ENCODE measurements around the gene PLCL2.

PLCL2 gene

DNA sequence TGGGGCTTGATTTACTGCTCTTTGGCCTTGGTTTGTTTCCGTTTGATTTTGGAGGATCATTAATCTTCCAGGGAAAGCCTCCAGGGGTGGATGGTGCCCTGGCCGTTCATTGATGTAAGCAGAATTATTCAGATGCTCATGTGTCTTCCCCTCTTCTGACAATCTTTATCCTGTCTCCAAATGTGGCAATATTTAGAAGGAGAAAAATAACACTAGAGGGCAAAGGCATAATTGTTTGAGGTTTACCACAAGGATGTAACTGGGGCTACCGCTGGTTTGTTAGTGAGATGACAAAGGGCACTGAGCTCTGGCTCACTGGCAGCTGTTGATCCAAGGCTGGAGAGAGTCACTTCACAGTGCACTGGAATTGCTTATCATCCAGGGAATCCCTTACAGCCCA lies 18.2 kb upstream of the PLCL2 start:
- DNase-seq (ENCODE audit: low read depth), result no peak

DNA sequence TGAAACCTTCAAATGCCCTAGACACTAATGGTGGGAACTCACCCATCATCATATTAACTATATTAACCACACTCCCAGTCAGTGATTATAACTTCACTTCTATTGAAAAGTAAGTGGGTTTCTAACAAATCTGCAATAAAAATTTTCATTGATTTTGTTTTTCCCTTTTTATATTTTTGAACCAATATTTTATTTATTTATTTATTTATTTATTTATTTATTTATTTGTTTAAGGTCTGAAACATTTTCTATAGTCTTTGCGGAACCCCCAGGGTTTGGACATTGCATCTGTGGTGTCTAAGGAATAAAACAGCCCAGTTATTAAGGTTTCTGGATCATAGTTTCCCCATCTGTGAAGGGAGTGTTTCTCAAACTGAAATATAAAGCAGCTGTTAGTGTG lies 16.2 kb upstream of the PLCL2 start:
- DNase-seq (ENCODE audit: low read depth), result no peak

GRCh38 chr3:16869261-16870005 lies 15.3 kb upstream of the PLCL2 start:
- DNase-seq (ENCODE audit: low read depth), result no peak

DNA sequence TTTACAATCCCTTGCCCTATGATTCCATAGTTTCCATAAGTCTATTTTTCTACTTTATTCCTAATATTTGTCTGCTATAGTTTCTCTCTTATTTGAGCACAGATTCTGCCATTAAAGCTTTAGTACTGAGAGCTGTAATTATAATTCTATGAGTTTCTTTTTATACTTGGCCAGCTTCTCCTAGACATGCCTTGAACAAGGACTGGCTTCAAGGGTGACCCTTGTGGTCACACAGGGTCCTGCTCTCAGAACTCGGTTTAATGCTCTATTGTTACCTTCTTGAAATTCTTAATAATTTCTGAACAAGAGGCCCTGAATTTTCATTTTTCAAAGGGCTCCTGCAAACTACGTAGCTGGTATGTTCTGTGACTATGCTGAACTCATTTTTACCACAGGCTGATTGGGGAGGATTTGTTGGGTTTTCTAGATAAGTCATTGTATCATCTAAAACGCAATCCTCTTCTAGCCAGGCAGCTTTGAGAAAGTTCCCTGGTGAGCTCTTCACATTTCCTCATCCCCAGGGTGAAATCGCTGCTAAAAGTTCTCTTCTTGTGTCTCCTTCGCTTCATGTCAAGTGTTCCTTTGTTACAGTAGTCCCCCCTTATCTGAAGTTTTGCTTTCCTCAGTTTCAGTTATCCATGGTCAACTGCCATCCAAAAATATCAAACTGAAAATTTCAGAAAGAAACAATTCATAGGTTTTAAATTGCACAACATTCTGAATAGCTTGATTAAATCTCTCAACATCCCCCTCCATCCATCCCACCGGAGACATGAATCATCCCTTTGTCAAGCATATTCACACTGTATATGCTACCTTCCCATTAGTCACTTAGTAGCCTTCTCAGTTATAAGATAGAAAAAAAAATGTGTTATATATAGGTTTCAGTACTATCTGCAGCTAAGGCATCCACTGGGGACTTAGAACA lies 12.6 kb upstream of the PLCL2 start:
- DNase-seq (ENCODE audit: low read depth), result no peak

- DNase-seq (ENCODE audit: low read depth), result no peak
Observed at GRCh38 chr3:16873872-16874271, 10.9 kb upstream of the PLCL2 start.

GRCh38 chr3:16875876-16876550 lies 8.7 kb upstream of the PLCL2 start:
- DNase-seq (ENCODE audit: low read depth), result no peak

- no peak for DNase-seq (ENCODE audit: low read depth)
Observed at GRCh38 chr3:16877505-16877904, 7.2 kb upstream of the PLCL2 start.

DNA sequence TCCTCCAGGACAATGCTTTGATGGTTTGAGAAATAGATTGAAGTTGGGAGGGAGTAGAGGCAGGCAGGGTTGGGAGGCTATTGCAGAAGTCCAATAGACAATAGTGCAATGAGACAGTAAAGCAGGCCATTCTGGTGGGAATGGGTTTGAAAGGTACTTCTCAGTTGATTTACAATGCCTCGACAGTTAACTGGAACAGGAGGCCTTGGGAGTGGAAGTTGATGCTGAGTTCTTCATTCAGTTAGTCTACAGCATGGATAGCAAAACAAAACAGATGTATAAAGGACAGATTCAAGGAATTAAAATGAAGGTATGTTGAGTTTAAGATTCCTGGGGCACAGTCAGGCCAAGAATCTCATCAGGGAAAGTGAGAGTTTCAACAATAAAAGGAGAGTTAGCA lies 6.8 kb upstream of the PLCL2 start:
- DNase-seq (ENCODE audit: low read depth), result no peak

DNA sequence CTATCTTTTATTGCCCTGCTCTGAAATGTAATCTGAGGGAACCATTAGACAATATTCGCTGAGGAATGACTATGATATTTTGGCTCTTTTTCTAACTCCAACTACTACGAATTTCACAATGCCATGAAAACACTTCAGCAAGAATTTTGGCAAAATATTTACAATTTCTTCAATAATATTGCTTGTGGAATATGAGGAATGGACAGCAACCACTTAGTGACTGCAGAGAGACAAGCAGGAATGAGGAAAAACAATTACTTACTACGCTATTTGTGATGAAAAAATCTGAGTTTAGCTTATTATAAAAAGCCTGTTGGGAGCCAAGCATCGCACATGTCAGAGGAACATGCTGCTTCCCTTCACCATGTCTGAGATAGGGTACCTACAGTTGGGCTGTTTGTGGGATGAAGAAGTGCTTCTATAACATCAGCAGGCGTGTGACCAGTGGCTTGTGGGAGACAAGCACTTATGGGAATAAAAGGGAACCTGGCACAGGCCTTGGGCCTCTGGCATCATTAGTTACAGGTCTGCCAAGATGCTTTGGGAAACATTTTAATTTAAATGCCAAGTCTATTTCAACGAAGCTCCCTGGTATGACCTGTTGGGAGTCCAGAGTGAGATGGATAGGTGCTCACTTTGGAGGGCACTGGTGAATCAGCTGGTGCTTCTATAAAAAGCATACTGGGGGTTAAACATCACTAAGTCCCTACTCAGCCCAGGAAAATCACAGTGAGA lies 2.7 kb upstream of the PLCL2 start:
- no peak for DNase-seq (ENCODE audit: low read depth)

DNA sequence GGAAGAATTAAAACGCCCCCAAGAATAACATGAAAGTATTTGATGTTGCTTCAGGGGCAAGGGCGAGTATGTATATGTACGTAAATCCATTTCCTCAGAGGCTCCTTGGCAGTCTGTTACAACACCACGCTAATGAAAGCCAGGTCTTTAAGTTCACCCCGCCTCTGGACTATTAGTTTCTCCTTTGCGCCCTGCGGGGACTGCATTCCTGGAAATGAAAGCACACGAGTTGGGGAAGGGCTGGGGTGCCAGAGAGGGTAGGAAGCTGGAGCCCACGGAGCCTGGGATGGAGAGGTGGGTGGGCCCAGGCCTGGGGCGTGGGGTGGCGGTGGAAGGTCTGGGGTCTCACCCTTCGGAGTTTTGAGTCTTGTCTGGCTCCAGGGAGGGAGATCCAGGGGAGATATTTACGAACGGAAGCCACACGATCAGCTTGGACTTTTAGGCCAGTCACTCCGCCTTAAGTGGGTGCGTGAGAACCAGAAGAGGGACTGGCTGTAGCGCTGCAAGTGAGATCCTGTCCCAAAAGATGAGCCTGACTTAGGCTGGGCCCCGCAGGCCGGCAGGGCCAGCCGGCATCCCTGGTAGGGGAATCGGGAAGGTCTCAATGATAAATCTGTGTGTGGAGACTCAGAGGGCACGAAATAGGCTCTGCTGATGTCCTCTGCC lies 1.6 kb upstream of the PLCL2 start:
- DNase-seq (ENCODE audit: low read depth), result no peak

- DNase-seq (ENCODE audit: low read depth), result no peak
Observed at GRCh38 chr3:16883723-16884083, 1.1 kb upstream of the PLCL2 start.

- no peak for DNase-seq (ENCODE audit: low read depth)
Observed at GRCh38 chr3:16884084-16884747, 539 bp upstream of the PLCL2 start.

DNA sequence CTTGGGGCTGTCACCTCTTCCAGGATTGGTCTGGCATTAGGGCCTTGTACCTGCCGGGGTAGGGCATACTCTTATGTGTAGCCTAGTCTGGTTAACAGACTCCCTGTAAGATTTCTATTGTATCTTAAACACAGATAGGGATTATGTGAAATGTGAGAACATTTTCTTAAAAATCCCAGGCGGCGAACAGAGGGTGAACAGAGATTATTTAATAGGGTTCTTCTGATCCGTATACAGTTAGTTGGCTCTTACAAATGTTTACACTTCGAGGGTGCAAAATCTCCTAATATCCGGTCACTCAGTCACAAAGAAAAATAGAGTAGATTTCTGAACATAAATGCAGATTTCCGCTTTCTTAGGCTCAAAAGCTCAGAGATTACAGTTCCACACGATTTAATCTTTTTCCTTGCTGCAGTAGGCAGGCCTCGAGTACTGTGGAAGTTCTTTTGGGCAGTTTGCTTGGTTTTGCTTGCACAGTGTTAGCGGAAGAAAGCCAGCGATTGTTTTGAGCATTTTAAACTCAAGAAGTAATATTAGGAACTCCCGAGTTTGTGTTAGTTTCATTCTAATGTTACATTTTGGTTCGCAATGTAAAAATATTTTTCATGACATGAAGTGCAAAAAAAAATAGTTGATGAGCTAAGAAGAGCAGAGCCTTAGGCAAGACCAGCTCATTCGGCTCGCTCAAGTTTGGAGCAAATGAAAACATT lies 993 bp downstream of the PLCL2 start:
- DNase-seq (ENCODE audit: low read depth), result no peak

DNA sequence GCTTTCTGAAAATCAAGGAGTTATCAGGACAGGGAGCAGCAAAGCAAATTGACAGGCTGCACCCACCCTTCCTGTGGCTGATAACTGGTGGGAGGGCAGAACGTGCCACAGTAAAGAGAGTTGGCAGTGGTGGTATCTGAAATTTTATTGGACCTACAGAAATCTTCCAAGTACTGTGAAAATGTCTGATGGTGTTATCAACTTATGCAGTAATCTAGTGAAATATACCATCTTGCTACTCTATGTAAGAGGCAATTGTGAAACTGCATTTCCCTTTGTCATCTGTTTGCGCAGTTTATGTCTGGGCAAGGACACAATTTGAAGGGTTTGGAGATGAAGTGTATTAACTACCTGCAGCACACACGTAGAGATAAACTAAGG lies 1.5 kb downstream of the PLCL2 start:
- no peak for DNase-seq (ENCODE audit: low read depth)

DNA sequence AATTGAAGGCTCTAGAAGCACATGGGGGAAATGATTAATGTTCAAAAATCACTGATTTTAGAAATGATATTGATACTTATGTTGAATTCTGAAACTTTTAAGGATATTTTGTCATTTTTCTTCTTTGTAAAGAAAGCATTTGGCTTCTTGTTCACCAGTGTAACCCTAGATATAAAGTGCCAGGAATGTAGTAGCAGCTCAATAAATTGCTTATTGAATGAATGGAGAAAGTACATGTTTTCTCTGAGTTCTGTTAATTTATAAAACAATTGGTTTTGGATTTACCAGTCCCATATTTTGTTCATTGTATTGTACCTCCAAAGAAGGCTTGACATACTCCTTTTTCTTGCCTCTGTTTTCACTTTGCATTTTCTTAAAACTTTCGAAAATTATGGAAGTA lies 2.4 kb downstream of the PLCL2 start:
- DNase-seq (ENCODE audit: low read depth), result no peak

DNA sequence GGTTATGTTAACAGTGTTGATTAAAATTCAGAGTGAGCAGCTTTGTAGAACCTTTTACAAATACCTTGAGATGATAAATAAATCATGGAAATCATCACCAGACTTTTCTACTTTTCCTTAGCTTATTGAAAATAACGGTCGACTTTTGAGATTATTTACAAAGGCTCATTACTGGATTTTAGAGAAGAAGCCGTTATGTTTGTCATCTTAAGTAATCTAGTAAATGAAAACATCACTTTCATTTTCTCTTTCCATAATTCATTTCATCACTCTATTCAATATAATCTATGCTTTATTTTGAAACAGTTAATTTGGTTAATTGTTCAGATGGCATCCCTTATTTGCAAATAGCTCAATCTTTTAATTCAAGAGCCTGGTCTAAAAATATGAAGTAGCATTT lies 3.6 kb downstream of the PLCL2 start:
- no peak for DNase-seq (ENCODE audit: low read depth)

DNA sequence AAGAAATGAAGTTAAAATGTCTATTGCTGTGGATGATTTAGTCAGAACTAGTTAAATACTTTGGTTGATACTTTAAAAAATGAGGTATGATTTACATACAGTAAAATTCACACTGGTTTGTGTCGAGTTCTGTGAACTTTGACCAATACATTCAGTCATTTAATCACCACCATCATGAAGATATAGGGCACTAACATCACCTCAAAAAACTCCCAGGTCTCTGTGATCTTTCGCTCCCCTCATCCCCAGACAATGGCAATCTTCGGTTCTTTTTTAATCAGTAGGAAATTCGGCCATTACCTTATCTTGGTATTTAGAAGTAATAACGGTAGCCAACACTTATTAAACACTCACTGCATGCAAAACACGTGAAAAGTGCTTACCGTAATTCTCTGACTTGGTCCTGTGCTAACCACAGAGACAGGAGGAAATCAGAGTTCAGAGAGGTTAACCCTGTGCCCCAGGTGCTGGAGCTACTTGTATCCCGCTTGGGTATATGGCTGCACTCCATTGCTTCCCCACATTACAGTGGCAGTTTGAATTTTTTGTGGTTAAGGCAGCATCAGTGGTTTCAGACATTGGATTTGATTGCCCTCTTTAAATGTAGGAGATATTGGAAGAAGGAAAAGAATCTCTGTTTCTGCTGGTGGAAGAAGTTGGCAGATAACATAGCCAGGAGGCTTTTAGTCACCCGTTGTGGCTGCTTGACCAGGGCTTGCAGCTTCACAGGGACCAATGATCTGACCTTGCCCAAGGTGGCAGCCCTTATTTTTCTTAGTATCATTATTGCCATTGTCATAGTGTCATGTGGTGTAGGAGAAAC lies 4.2 kb downstream of the PLCL2 start:
- no peak for DNase-seq (ENCODE audit: low read depth)

DNA sequence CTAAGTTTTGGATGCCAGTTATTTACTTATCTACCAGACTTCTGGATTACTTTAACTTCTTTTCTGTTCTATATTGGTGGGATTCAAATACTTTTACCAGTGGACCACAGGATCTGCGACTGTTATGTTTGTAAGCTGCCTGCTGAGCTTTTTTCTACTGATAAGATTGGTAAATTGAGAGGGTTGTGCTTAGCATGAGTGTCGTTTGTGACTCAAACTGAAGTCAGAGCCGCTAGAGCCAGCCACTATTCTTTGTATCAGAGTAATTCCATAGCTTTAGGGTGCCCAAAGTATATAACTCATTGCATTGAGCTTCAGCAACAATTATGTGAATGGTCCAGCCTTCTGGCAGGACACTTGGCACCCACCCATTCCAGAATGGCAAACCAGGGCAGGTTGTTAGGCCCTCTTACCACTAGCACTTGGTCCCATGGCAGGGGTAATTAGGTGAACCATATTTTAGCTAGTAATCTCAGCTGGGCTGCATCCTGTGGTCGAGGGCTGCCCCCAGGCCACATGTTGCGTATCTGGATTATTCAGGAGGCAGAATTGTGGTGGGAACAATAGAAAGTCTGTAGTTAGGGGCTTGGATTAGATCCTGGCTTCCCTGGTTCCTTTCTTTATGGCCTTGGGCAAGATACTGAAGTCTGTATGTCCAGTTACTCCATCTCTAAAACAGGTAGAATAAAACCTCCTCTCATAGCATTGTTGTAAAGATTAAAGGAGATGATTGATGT lies 6.0 kb downstream of the PLCL2 start:
- no peak for DNase-seq (ENCODE audit: low read depth)

Data from HS-5 (cell line).